ENCODE results near the gene ZNF598.
"Not testable (repeated sequence)": the region's sequence is repeated elsewhere in the genome, so short reads cannot be mapped to it uniquely, and the experiment has no call there.

Gene ZNF598

GRCh38 chr16:2019518-2019920 is 9.9 kb upstream of the ZNF598 start, which contains the start of gene NPW:
Gene NPW (plus strand): TSS chr16:2019785.
- TF ChIP-seq CTCF (IDR thresholded peaks at IDR 0.05; ENCODE audit: control extremely low read depth, extremely low read depth, low read depth, missing control alignments), result no peak
- ChIA-PET POLR2A (interaction anchor here (1.6 kb wide), 1 partner anchor 136 kb away, joined by 4 read pairs; the partner anchor contains the start of gene TRAF7), CTCF (interaction anchor here (1.3 to 7.1 kb wide), 4 partner anchors 11 to 133 kb away, joined by 4 to 78 read pairs (median 41); partner anchors contain the start of genes RAB26 and TRAF7)
- no peak for DNase-seq (ENCODE audit: extremely low spot score)

- DNase-seq (ENCODE audit: extremely low spot score), result no peak
- CTCF ChIA-PET, result interaction anchor here (1.1 to 3.5 kb wide), 4 partner anchors 11 to 131 kb away, joined by 3 to 15 read pairs (median 4); no protein-coding TSS in a partner anchor
- POLR2A ChIA-PET, result interaction anchor here (0.5 to 0.7 kb wide), 2 partner anchors 139 to 211 kb away, joined by 5 to 8 read pairs; partner anchors contain the start of gene TRAF7
- TF ChIP-seq CTCF (IDR thresholded peaks at IDR 0.05; ENCODE audit: control extremely low read depth, extremely low read depth, low read depth, missing control alignments), result peak; percentile 9
Observed at GRCh38 chr16:2016407-2016922, 6.8 kb upstream of the ZNF598 start.

- TF ChIP-seq CTCF (IDR thresholded peaks at IDR 0.05; ENCODE audit: control extremely low read depth, extremely low read depth, low read depth, missing control alignments), result no peak
- ChIA-PET CTCF (interaction anchor here (1.1 to 3.5 kb wide), 4 partner anchors 12 to 131 kb away, joined by 3 to 15 read pairs (median 4); no protein-coding TSS in a partner anchor), POLR2A (no interaction called here)
- no peak for DNase-seq (ENCODE audit: extremely low spot score)
Observed at GRCh38 chr16:2015947-2016208, 6.3 kb upstream of the ZNF598 start.

- ChIA-PET POLR2A (interaction anchor here (0.6 kb wide), 1 partner anchor 146 kb away, joined by 4 read pairs; no protein-coding TSS in a partner anchor), CTCF (interaction anchor here (0.9 to 4.4 kb wide), 5 partner anchors 8 to 125 kb away, joined by 3 to 34 read pairs (median 5); no protein-coding TSS in a partner anchor)
- no peak for TF ChIP-seq CTCF (IDR thresholded peaks at IDR 0.05; ENCODE audit: control extremely low read depth, extremely low read depth, low read depth, missing control alignments)
- DNase-seq (ENCODE audit: extremely low spot score), result no peak
Observed at GRCh38 chr16:2015117-2015946, 5.7 kb upstream of the ZNF598 start.

- CTCF ChIA-PET, result interaction anchor here (0.7 to 4.4 kb wide), 5 partner anchors 10 to 140 kb away, joined by 3 to 34 read pairs (median 6); no protein-coding TSS in a partner anchor
- TF ChIP-seq CTCF (IDR thresholded peaks at IDR 0.05; ENCODE audit: control extremely low read depth, extremely low read depth, low read depth, missing control alignments), result no peak
- POLR2A ChIA-PET, result interaction anchor here (1.9 kb wide), 1 partner anchor 142 kb away, joined by 5 read pairs; the partner anchor contains the start of gene TRAF7
- DNase-seq (ENCODE audit: extremely low spot score), result no peak
Observed at GRCh38 chr16:2013527-2013926, 3.9 kb upstream of the ZNF598 start.

GRCh38 chr16:2011726-2012125 is 2.1 kb upstream of the ZNF598 start:
- DNase-seq (ENCODE audit: extremely low spot score), result not testable (repeated sequence)
- CTCF ChIA-PET, result interaction anchor here (1.1 to 4.4 kb wide), 3 partner anchors 8 to 128 kb away, joined by 4 to 34 read pairs (median 16); no protein-coding TSS in a partner anchor
- POLR2A ChIA-PET, result interaction anchor here (0.7 to 1.9 kb wide), 2 partner anchors 13 to 144 kb away, joined by 5 read pairs; partner anchors contain the start of gene TRAF7
